Measurements from ENCODE around the gene GALNT9.

The GALNT9 gene

GRCh38 chr12:132205271-132206045 lies 123.9 kb downstream of the GALNT9 start:
- ChIA-PET CTCF (no interaction called here), POLR2A (no interaction called here)
- TF ChIP-seq ARNT (IDR thresholded peaks at IDR 0.05): no peak
- TF ChIP-seq ELF4 (IDR thresholded peaks at IDR 0.05): no peak
- no peak for TF ChIP-seq SP1 (IDR thresholded peaks at IDR 0.05)
- no peak for TF ChIP-seq LEF1 (IDR thresholded peaks at IDR 0.05; ENCODE audit: borderline replicate concordance)
- TF ChIP-seq CTBP1 (IDR thresholded peaks at IDR 0.05; ENCODE audit: borderline replicate concordance): no peak
- TF ChIP-seq NFRKB (IDR thresholded peaks at IDR 0.05): no peak
- no peak for TF ChIP-seq BHLHE40 (IDR thresholded peaks at IDR 0.05; ENCODE audit: borderline replicate concordance)
- TF ChIP-seq ZNF384 (IDR thresholded peaks at IDR 0.05): no peak
- TF ChIP-seq FOXA1 (IDR thresholded peaks at IDR 0.05): no peak
- TF ChIP-seq FOXM1 (IDR thresholded peaks at IDR 0.05; ENCODE audit: borderline replicate concordance): no peak
- no peak for TF ChIP-seq SUZ12 (IDR thresholded peaks at IDR 0.05)
- no peak for TF ChIP-seq L3MBTL2 (conservative IDR thresholded peaks at IDR 0.05)
- TF ChIP-seq HDGF (IDR thresholded peaks at IDR 0.05; ENCODE audit: borderline replicate concordance): no peak
- no peak for TF ChIP-seq TARDBP (IDR thresholded peaks at IDR 0.05)
- no peak for TF ChIP-seq PKNOX1 (IDR thresholded peaks at IDR 0.05)
- no peak for TF ChIP-seq FOXK2 (IDR thresholded peaks at IDR 0.05)
- no peak for DNase-seq (ENCODE audit: extremely low spot score)

DNA sequence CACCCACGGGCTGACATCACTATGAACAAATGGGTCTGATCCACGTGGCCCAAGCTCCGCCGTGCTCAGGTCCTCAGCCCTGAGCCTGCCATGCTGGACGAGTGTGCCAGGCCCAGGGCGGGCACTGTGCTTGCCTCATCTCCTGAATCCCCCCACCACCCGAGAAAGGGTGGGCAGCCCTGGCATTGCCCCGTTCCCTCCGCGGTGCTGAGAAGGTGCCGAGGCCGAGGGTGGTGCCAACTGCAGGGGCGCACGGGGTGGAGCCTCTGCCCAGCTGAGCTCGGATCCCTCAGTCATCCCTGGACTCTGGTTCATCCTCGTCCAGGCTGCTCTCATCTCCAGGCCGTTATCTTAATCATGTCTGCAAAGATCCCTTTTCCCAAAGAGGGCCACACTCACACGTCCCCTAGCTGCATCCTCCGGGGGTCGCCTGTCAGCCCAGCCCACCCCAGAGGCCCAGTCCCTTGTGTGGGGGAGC lies 124.6 kb downstream of the GALNT9 start:
- TF ChIP-seq SP1 (IDR thresholded peaks at IDR 0.05): no peak
- TF ChIP-seq FOXK2 (IDR thresholded peaks at IDR 0.05): no peak
- TF ChIP-seq CTBP1 (IDR thresholded peaks at IDR 0.05; ENCODE audit: borderline replicate concordance): no peak
- CTCF ChIA-PET: interaction anchor here (0.6 kb wide), 1 partner anchor 9 kb away, joined by 5 read pairs; no protein-coding TSS in a partner anchor
- POLR2A ChIA-PET: no interaction called here
- no peak for DNase-seq (ENCODE audit: extremely low spot score)

DNA sequence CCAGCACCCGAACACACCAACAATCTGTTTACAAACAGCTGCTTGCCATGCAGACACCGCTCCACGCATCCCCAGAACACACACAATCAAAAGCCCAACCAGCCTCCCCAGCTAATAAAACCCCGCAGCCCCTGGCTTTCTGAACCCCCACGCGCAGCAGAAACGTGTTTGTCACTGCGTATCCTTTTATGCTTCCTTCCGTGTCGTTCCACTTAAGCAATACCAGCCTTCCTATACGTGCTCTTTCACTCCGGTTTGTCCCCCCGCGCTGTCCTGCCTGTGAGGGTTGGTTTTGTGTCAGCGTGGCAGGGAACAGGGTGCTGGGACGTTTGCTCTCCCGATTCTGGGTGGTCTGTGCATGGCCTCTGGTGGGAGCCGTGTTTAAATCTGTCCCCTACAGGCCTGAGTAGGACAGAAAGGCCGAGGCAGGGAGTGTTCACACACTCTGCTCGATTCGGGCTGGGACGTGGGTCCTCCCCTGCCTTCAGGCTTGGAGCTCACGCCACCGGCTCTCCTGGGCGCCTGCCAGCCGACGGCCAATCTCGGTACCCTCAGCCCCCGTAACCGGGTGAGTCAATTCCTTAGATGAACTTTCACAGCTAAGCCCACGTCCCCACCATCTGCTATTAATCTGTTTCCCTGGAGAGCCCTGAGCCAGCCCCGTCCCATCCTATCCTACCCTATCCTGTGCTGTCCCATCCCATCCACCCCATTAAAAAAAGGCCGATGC lies 125.2 kb downstream of the GALNT9 start:
- TF ChIP-seq CTBP1 (IDR thresholded peaks at IDR 0.05; ENCODE audit: borderline replicate concordance) (no peak), HDGF (IDR thresholded peaks at IDR 0.05; ENCODE audit: borderline replicate concordance) (no peak), BHLHE40 (IDR thresholded peaks at IDR 0.05; ENCODE audit: borderline replicate concordance) (no peak), TARDBP (IDR thresholded peaks at IDR 0.05) (no peak), ZNF384 (IDR thresholded peaks at IDR 0.05) (no peak), FOXM1 (IDR thresholded peaks at IDR 0.05; ENCODE audit: borderline replicate concordance) (no peak), SP1 (IDR thresholded peaks at IDR 0.05) (no peak), PKNOX1 (IDR thresholded peaks at IDR 0.05) (no peak), NFRKB (IDR thresholded peaks at IDR 0.05) (no peak), ARNT (IDR thresholded peaks at IDR 0.05) (no peak), LEF1 (IDR thresholded peaks at IDR 0.05; ENCODE audit: borderline replicate concordance) (no peak), L3MBTL2 (conservative IDR thresholded peaks at IDR 0.05) (no peak), ELF4 (IDR thresholded peaks at IDR 0.05) (no peak), FOXA1 (IDR thresholded peaks at IDR 0.05) (no peak)
- ChIA-PET CTCF (interaction anchor here (0.6 kb wide), 1 partner anchor 8 kb away, joined by 5 read pairs; no protein-coding TSS in a partner anchor), POLR2A (no interaction called here)
- DNase-seq (ENCODE audit: extremely low spot score): no peak

GRCh38 chr12:132202929-132203721 lies 126.3 kb downstream of the GALNT9 start:
- ChIA-PET CTCF (no interaction called here), POLR2A (no interaction called here)
- TF ChIP-seq FOXA1 (IDR thresholded peaks at IDR 0.05): no peak
- DNase-seq (ENCODE audit: extremely low spot score): no peak

- no peak for DNase-seq (ENCODE audit: extremely low spot score)
Observed at GRCh38 chr12:132201391-132202120, 127.8 kb downstream of the GALNT9 start.

DNA sequence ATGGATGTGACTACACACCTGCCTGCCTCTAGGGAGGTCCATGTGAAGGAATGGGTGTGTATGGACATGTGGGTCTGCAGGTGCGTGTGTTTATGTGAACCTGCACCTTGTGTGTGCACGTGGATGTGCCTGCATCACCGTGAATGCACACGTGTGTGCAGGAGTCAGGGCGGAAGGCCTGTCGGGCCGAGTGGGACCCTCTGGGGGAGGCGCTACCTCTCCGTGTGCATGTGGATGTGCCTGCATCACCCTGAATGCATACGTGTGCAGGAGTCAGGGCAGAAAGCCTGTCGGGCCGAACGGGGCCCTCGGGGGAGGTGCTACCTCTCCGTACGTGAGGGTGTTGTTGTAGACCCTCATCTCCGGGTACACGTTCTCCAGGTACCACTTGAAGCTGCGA lies 128.6 kb downstream of the GALNT9 start:
- no peak for TF ChIP-seq ARNT (IDR thresholded peaks at IDR 0.05)
- no peak for TF ChIP-seq TARDBP (IDR thresholded peaks at IDR 0.05)
- no peak for TF ChIP-seq FOXM1 (IDR thresholded peaks at IDR 0.05; ENCODE audit: borderline replicate concordance)
- TF ChIP-seq FOXA1 (IDR thresholded peaks at IDR 0.05): no peak
- TF ChIP-seq ZNF384 (IDR thresholded peaks at IDR 0.05): no peak
- no peak for TF ChIP-seq ELF4 (IDR thresholded peaks at IDR 0.05)
- no peak for TF ChIP-seq PKNOX1 (IDR thresholded peaks at IDR 0.05)
- no peak for TF ChIP-seq L3MBTL2 (conservative IDR thresholded peaks at IDR 0.05)
- no peak for TF ChIP-seq HDGF (IDR thresholded peaks at IDR 0.05; ENCODE audit: borderline replicate concordance)
- no peak for DNase-seq (ENCODE audit: extremely low spot score)
- POLR2A ChIA-PET: no interaction called here
- CTCF ChIA-PET: no interaction called here

More at GRCh38 chr12:132201391-132202120, 127.8 kb downstream of the GALNT9 start:
- no peak for TF ChIP-seq L3MBTL2 (conservative IDR thresholded peaks at IDR 0.05)
- TF ChIP-seq FOXA1 (IDR thresholded peaks at IDR 0.05): no peak
- TF ChIP-seq FOXK2 (IDR thresholded peaks at IDR 0.05): no peak
- TF ChIP-seq ARNT (IDR thresholded peaks at IDR 0.05): no peak
- TF ChIP-seq SUZ12 (IDR thresholded peaks at IDR 0.05): no peak
- no peak for TF ChIP-seq TARDBP (IDR thresholded peaks at IDR 0.05)
- no peak for TF ChIP-seq LEF1 (IDR thresholded peaks at IDR 0.05; ENCODE audit: borderline replicate concordance)
- no peak for TF ChIP-seq NFRKB (IDR thresholded peaks at IDR 0.05)
- CTCF ChIA-PET: no interaction called here
- POLR2A ChIA-PET: no interaction called here

All from HEK293T (cell line).